H54 (cell line): ENCODE results near the gene POU5F1.
"Not testable (repeated sequence)": the region's sequence is repeated elsewhere in the genome, so short reads cannot be mapped to it uniquely, and the experiment has no call there.

ENCODE experiments used
- DNase-seq: peaks from one replicate; pipeline ENCODE4 v3.0.0; 2011; ENCODE audit warnings: low spot score, mixed read lengths; ENCODE audit not compliant: insufficient read length
- FAIRE-seq: peaks from 3 replicates; lab custom pipeline; 2011; peaks lifted over from hg19 to GRCh38; lab: Jason Lieb, UNC
- POLR2A ChIP-seq: IDR thresholded peaks from 2 replicates; pipeline ENCODE4 v1.6.1; 2011; ENCODE audit warnings: low read depth, mild to moderate bottlenecking, low read length

Gene POU5F1

GRCh38 chr6:31197559-31198305 lies 27.2 kb upstream of the POU5F1 start:
- TF ChIP-seq POLR2A = peak; percentile 19; the same call in 1 of the 2 replicates
- peak; percentile 62 for FAIRE-seq
- DNase-seq = peak; percentile 55

- not testable (repeated sequence) for DNase-seq, FAIRE-seq
Measured at GRCh38 chr6:31196251-31197022, 26.0 kb upstream of the POU5F1 start.

DNA sequence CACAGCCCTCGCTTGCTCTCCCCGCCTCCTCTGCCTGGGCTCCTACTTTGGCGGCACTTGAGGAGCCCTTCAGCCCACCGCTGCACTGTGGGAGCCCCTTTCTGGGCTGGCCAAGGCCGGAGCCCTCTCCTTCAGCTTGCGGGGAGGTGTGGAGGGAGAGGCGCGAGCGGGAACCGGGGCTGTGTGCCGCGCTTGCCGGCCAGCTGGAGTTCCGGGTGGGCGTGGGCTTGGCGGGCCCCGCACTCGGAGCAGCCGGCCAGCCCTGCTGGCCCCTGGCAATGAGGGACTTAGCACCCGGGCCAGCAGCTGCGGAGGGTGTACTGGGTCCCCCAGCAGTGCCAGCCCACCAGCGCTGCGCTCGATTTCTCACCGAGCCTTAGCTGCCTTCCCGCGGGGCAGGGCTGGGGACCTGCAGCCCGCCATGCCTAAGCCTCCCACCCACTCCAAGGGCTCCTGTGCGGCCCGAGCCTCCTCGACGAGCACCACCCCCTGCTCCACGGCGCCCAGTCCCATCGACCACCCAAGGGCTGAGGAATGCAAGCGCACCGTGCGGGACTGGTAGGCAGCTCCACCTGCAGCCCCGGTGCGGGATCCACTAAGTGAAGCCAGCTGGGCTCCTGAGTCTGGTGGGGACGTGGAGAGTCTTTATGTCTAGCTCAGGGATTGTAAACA lies 25.0 kb upstream of the POU5F1 start:
- not testable (repeated sequence) for FAIRE-seq, DNase-seq

GRCh38 chr6:31194061-31194834 lies 23.8 kb upstream of the POU5F1 start:
- no peak for DNase-seq
- no peak for FAIRE-seq

GRCh38 chr6:31193206-31193605 lies 22.7 kb upstream of the POU5F1 start:
- no peak for TF ChIP-seq POLR2A
- FAIRE-seq (no peak), DNase-seq (no peak)

More at GRCh38 chr6:31194061-31194834, 23.8 kb upstream of the POU5F1 start:
- no peak for TF ChIP-seq POLR2A

DNA sequence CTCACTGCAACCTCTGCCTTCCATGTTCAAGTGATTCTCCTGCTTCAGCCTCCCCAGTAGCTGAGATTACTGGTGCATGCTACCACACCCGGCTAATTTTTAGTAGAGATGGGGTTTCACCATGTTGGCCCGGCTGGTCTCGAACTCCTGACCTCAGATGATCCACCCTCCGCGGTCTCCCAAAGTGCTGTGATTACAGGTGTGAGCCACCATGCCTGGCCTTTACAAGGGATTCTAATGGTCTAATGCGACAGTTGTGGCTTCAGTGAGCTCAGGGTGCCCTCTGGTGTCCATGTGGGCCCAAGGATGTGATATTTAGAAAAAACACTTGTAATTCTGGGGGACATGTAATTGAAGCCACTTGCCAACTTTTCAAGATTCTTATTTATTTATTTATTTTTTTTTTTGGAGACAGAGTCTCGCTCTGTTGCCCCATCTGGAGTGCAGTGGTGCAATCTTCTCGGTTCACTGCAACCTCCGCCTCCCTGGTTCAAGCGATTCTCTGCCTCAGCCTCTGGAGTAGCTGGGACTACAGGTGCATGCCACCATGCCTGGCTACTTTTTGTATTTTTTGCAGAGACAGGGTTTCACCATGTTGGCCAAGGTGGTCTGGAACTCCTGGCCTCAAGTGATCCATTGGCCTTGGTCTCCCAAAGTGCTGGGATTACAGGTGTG lies 22.1 kb upstream of the POU5F1 start:
- FAIRE-seq, DNase-seq: not testable (repeated sequence)

DNA sequence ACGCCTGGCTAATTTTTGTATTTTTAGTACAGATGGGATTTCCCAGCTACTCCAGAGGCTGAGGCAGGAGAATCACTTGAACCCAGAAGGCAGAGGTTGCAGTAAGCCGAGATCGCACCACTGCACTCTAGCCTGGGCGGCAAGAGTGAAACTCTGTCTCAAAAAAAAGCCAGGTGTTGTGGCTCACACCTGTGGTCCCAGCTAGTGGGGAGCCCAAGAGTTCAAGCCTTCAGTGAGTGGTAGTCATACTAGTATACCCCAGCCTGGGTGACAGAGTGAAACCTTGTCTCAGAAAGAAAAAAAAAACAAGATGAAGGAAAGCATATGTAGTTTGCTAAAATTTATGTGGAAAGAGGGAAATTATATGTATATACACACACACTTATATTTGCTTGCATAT lies 20.0 kb upstream of the POU5F1 start:
- no peak for TF ChIP-seq POLR2A
- no peak for DNase-seq
- no peak for FAIRE-seq

DNA sequence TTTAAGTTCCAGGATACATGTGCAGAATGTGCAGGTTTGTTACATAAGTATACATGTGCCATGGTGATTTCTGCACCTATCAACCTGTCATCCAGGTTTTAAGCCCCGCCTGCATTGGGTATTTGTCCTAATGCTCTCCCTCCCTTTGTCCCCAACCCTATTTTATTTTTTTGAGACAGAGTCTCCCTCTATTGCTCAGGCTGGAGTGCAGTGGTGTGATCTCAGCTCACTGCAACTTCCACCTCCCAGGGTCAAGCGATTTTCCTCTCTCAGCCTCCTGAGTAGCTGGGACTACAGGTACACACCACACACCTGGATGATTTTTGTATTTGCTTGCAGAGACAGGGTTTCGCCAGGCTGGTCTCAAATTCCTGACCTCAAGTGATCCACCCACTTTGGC lies 18.7 kb upstream of the POU5F1 start:
- not testable (repeated sequence) for FAIRE-seq, DNase-seq

- DNase-seq = no peak
- no peak for TF ChIP-seq POLR2A
- FAIRE-seq = no peak
Measured at GRCh38 chr6:31187780-31188194, 17.3 kb upstream of the POU5F1 start.

DNA sequence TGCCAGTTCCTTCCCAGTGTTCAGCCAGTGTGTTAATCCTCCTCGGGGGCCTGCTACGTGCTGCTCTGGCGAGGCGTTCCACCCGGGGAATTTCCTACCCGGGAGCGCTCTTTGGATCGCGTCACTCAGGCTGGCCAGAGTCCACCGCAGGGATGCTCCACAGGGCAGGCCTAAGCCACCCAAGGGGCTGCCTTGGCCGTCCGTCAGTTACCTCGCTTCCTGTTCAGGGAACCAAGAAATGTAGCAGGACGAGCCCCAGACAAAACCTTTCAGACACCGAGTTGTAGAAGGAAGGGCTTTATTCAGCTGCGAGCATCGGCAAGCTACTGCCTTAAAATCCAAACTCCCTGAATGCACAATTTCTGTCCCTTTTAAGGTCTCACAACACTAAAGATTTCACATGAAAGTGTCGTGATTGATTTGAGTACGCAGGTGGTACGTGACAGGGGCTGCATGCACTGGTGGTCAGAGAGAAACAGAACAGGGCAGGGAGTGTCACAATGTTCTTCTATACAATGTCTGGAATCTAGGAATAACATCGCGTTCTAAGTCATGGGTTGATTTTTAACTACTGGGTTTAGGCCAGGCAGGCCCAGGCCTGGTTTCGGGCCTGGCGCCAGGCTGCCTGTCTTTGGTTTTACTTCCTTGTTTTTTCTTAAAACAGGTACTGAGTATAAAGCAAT lies 15.7 kb upstream of the POU5F1 start:
- DNase-seq = no peak
- TF ChIP-seq POLR2A = no peak
- FAIRE-seq = no peak

DNA sequence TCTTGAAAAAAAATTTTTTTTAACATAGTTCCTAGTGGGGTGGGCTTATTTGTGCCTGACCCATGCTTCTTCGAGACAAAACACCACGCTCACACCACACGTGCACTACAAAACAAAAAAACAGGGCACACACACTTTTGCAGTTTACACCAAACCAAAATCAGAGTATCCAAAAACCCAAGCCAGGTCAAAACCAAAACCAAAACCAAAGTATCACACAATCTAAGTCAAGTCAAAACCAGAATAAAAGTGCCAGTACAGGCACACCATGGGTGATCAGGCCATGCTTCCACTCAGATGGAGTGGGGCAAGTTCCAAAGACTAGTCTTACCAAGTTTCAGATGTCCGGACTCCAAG lies 15.2 kb upstream of the POU5F1 start:
- not testable (repeated sequence) for DNase-seq, FAIRE-seq

DNA sequence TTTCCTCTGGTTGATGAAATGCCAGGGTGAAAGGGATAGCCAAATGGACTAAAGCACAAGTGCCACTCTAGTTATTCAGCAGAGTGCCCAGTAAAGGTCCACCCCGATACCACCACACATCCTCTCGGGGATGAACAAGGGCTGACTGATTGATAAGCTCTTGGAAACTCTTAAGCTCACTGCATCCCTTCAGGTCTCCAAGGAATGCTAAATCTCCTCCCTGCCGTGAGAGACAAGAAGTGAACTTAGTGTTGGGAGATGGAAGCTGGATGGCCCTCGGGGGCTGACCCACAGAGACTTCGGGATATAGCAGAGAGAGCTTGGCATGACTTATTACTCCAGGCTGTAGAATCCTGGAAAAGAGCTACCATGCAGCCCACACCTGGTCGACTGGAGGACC lies 13.4 kb upstream of the POU5F1 start:
- FAIRE-seq, DNase-seq: not testable (repeated sequence)

DNA sequence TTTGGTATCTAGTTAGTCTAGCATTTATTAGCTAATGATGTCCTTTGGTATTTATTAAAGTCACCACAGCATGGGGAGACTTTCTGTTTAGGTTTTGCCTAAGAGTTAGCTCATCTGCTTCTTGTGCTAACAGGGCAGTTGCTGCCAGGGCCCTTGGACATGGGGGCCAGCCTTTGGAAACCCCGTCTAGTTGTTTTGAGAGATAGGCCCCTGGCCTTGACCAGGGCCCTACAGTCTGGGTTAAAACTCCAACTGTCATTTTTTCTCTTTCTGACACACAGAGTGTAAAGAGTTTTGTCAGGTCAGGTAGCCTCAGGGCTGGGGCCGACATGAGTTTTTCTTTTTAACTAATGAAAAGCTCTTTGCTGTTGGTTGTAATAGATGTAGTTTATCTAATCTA lies 12.8 kb upstream of the POU5F1 start:
- FAIRE-seq, DNase-seq: not testable (repeated sequence)
